ENCODE results near the gene PARD6G.
"Not testable (repeated sequence)": the region's sequence is repeated elsewhere in the genome, so short reads cannot be mapped to it uniquely, and the experiment has no call there.

Gene PARD6G

GRCh38 chr18:80232710-80233109, 14.6 kb downstream of the PARD6G start:
- H3K36me3 Mint-ChIP-seq, result no peaks in the 10 kb centered on the region
- CTCF ChIA-PET, result no interaction called here

DNA sequence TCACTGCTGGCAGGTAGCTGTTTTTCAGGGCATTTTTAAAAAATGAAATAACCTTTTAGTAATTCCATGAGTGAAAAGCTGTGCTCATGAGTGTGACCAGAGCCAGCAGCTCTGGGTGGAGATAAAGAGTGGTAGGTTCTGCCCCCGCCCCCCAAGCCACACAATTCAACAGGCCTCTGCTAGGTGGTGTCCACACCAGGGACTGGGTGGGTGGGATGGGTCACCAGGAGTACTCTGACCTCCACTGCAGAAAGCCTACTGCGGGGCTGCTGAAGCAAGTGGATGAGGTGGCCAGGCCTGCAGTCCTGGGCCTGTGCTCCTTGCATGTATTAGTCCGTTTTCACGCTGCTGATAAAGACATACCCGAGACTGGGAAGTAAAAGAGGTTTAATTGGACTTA, 15.3 kb downstream of the PARD6G start:
- CTCF ChIA-PET, result no interaction called here
- Mint-ChIP-seq H3K9me3 (no peaks in the 10 kb centered on the region), H3K36me3 (no peaks in the 10 kb centered on the region), H3K27ac (no peak overlapping the region), H3K27me3 (peaks cover 10% of the 10 kb centered on the region), H3K4me1 (no peaks in the 10 kb centered on the region), H3K4me3 (no peak overlapping the region)
- no peak for DNase-seq

More at GRCh38 chr18:80232710-80233109, 14.6 kb downstream of the PARD6G start:
- peaks cover 10% of the 10 kb centered on the region for H3K27me3 Mint-ChIP-seq
- no peak overlapping the region for H3K27ac Mint-ChIP-seq
- H3K4me1 Mint-ChIP-seq, result no peaks in the 10 kb centered on the region
- no peak overlapping the region for H3K4me3 Mint-ChIP-seq
- DNase-seq, result no peak
- no peaks in the 10 kb centered on the region for H3K9me3 Mint-ChIP-seq

DNA sequence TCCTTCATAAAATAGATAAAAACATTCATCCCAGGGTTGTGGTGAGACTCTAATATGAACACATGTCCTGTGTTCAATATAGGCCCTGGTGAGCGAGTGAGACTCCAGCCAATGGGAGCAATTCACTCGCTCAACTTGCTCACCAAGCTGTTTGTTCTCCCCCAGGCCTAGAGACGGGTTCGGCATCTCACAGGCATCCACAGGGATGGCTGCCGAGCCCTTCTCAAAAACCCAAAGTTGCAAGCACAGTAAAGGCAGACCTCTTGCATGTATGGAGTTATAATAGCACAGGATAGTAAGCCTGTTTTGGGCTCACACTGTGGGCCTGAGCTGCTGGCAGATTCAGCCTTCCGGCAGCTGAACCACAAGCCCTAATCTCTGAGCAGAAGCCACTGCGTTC, 15.7 kb downstream of the PARD6G start:
- CTCF ChIA-PET, result no interaction called here
- no peaks in the 10 kb centered on the region for H3K4me1 Mint-ChIP-seq
- no peak overlapping the region for H3K27ac Mint-ChIP-seq
- H3K36me3 Mint-ChIP-seq, result no peaks in the 10 kb centered on the region
- DNase-seq, result no peak
- H3K9me3 Mint-ChIP-seq, result no peaks in the 10 kb centered on the region
- no peak overlapping the region for H3K4me3 Mint-ChIP-seq
- peaks cover 10% of the 10 kb centered on the region for H3K27me3 Mint-ChIP-seq

GRCh38 chr18:80231151-80231550, 16.2 kb downstream of the PARD6G start:
- Mint-ChIP-seq H3K27ac (no peak overlapping the region), H3K27me3 (peaks cover 10% of the 10 kb centered on the region), H3K36me3 (no peaks in the 10 kb centered on the region), H3K9me3 (no peaks in the 10 kb centered on the region), H3K4me1 (no peaks in the 10 kb centered on the region), H3K4me3 (no peak overlapping the region)
- CTCF ChIA-PET, result no interaction called here
- no peak for DNase-seq

- no peaks in the 10 kb centered on the region for H3K9me3 Mint-ChIP-seq
- no peak overlapping the region for H3K4me3 Mint-ChIP-seq
- H3K36me3 Mint-ChIP-seq, result no peaks in the 10 kb centered on the region
- no peak overlapping the region for H3K27ac Mint-ChIP-seq
- DNase-seq, result no peak
- CTCF ChIA-PET, result no interaction called here
- H3K4me1 Mint-ChIP-seq, result no peaks in the 10 kb centered on the region
- peaks cover 17% of the 10 kb centered on the region for H3K27me3 Mint-ChIP-seq
Observed at GRCh38 chr18:80229766-80230745, 17.3 kb downstream of the PARD6G start.

- Mint-ChIP-seq H3K36me3 (no peaks in the 10 kb centered on the region), H3K4me3 (no peak overlapping the region), H3K27ac (no peak overlapping the region), H3K9me3 (no peaks in the 10 kb centered on the region), H3K4me1 (no peaks in the 10 kb centered on the region), H3K27me3 (peaks cover 15% of the 10 kb centered on the region)
- CTCF ChIA-PET, result no interaction called here
- DNase-seq, result no peak
Observed at GRCh38 chr18:80229363-80229762, 18.0 kb downstream of the PARD6G start.

DNA sequence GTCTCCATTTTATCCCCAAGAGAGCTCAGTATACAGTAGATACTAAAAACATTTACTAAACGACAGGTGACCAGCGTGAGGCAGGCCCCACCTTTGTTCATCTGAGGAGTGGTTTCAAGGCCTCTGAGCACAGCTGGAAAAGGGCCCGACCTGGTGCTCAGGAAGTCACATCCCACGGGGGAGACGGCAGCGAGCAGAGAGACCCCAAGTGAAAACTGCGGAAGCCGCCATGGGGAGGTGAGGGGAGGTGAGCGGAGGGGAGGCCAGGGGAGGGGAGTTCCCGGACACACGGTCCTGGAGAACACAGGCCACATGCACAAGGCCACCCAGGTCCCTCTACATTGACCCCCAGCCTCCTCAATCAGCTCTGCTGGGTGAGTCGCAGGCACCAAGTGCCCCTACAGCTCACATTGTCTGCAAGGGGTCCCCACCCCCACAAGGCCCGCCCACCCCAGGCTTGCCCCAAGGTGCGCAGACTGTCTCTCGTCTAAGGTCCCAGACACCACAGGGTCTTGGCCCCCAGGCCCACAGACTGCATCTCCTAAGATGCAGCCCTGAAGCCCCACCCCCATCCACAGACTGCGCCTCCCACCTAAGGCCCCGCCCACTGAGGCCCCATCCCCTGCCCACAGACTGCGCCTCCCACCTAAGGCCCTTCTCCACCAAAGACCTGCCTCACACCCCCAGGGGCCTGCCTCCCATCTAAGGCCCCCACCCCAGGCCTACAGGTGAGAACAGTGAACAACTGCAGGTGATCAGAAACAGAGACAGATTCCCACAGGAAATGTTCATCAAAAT, 19.1 kb downstream of the PARD6G start:
- DNase-seq, result no peak
- CTCF ChIA-PET, result no interaction called here
- Mint-ChIP-seq H3K9me3 (no peaks in the 10 kb centered on the region), H3K4me1 (no peaks in the 10 kb centered on the region), H3K36me3 (no peaks in the 10 kb centered on the region), H3K27me3 (peaks cover 10% of the 10 kb centered on the region), H3K4me3 (no peak overlapping the region), H3K27ac (no peak overlapping the region)

GRCh38 chr18:80227472-80227871, 19.8 kb downstream of the PARD6G start:
- H3K9me3 Mint-ChIP-seq, result no peaks in the 10 kb centered on the region
- H3K27ac Mint-ChIP-seq, result no peak overlapping the region
- H3K4me1 Mint-ChIP-seq, result no peaks in the 10 kb centered on the region
- CTCF ChIA-PET, result no interaction called here
- no peak for DNase-seq
- no peaks in the 10 kb centered on the region for H3K36me3 Mint-ChIP-seq
- H3K4me3 Mint-ChIP-seq, result no peak overlapping the region
- H3K27me3 Mint-ChIP-seq, result peaks cover 10% of the 10 kb centered on the region

GRCh38 chr18:80225685-80226084, 21.6 kb downstream of the PARD6G start:
- no peaks in the 10 kb centered on the region for H3K9me3 Mint-ChIP-seq
- H3K27ac Mint-ChIP-seq, result no peak overlapping the region
- CTCF ChIA-PET, result no interaction called here

GRCh38 chr18:80223581-80224148, 23.6 kb downstream of the PARD6G start:
- CTCF ChIA-PET, result no interaction called here
- DNase-seq, result no peak
- Mint-ChIP-seq H3K36me3 (no peaks in the 10 kb centered on the region), H3K27me3 (peaks cover 12% of the 10 kb centered on the region), H3K4me3 (no peak overlapping the region), H3K4me1 (no peaks in the 10 kb centered on the region), H3K27ac (no peak overlapping the region), H3K9me3 (no peaks in the 10 kb centered on the region)

More at GRCh38 chr18:80225685-80226084, 21.6 kb downstream of the PARD6G start:
- no peak for DNase-seq
- no peaks in the 10 kb centered on the region for H3K36me3 Mint-ChIP-seq
- no peak overlapping the region for H3K4me3 Mint-ChIP-seq
- H3K27me3 Mint-ChIP-seq, result peaks cover 7% of the 10 kb centered on the region
- H3K4me1 Mint-ChIP-seq, result no peaks in the 10 kb centered on the region

GRCh38 chr18:80219488-80219887, 27.8 kb downstream of the PARD6G start:
- peaks cover 10% of the 10 kb centered on the region for H3K27me3 Mint-ChIP-seq
- not testable (repeated sequence) for H3K9me3 Mint-ChIP-seq, H3K4me1 Mint-ChIP-seq, H3K27ac Mint-ChIP-seq, DNase-seq, H3K36me3 Mint-ChIP-seq, H3K4me3 Mint-ChIP-seq
- CTCF ChIA-PET, result interaction anchor here (1.2 kb wide), 1 partner anchor 62 kb away, joined by 3 read pairs; no protein-coding TSS in a partner anchor

DNA sequence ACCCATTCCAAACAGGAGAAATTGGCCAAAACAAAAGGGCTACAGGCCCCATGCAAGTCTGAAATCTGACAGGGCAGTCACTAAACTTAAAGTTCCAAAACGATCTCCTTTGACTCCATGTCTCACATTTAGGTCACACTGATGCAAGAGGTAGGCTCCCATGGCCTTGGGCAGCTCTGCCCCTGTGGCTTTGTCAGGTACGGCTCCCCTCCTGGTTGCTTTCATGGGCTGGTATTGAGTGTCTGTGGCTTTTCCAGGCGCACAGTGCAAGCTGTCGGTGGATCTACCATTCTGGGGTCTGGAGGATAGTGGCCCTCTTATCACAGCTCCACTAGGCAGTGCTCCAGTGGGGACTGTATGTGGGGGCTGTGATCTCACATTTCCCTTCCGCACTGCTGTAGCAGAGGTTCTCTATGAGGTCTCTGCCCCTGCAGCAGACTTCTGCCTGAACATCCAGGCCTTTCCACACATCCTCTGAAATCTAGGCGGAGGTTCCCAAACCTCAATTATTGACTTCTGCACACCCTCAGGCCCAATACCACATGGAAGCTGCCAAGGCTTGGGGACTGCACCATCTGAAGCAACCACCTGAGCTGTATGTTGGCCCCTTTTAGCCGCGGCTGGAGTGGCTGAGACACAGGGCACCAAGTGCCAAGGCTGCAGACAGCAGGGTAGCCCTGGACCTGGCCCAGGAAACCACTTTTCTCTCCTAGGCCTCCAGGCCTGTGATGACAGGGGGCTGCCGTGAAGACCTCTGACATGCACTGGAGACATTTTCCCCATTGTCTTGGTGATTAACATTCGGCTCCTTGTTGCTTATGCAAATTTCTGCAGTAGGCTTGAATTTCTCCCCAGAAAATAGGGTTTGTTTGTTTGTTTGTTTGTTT, 28.7 kb downstream of the PARD6G start:
- H3K27me3 Mint-ChIP-seq, result peaks cover 15% of the 10 kb centered on the region
- H3K9me3 Mint-ChIP-seq, result no peaks in the 10 kb centered on the region
- no peak overlapping the region for H3K27ac Mint-ChIP-seq
- no peak overlapping the region for H3K4me3 Mint-ChIP-seq
- CTCF ChIA-PET, result interaction anchor here (1.2 kb wide), 1 partner anchor 61 kb away, joined by 3 read pairs; no protein-coding TSS in a partner anchor
- no peaks in the 10 kb centered on the region for H3K4me1 Mint-ChIP-seq
- no peaks in the 10 kb centered on the region for H3K36me3 Mint-ChIP-seq
- no peak for DNase-seq

GRCh38 chr18:80213182-80213581, 34.1 kb downstream of the PARD6G start:
- Mint-ChIP-seq H3K36me3 (peaks cover 2% of the 10 kb centered on the region), H3K27me3 (peaks cover 10% of the 10 kb centered on the region), H3K4me3 (no peak overlapping the region), H3K27ac (no peak overlapping the region), H3K9me3 (peaks cover 2% of the 10 kb centered on the region), H3K4me1 (peaks cover 2% of the 10 kb centered on the region)
- CTCF ChIA-PET, result no interaction called here
- DNase-seq, result no peak
